Activated CD4-positive, alpha-beta T cell treated with anti-CD3 and anti-CD28 coated beads, Interleukin-2, amount 50 U/mL, for 48 hours (primary cell): ENCODE data around the gene MRFAP1L1.
A peak's percentile ranks its signal among the peaks of the same experiment; 100 is the strongest.

Experiments used
- DNase-seq, 2 experiments: peaks; one replicate each; pipeline ENCODE4 v3.0.0-alpha.2; 2020

MRFAP1L1 gene

GRCh38 chr4:6715704-6716017 lies 6.0 kb upstream of the MRFAP1L1 start:
- no peak for DNase-seq

GRCh38 chr4:6714954-6715353 lies 5.3 kb upstream of the MRFAP1L1 start:
- DNase-seq, result no peak

DNA sequence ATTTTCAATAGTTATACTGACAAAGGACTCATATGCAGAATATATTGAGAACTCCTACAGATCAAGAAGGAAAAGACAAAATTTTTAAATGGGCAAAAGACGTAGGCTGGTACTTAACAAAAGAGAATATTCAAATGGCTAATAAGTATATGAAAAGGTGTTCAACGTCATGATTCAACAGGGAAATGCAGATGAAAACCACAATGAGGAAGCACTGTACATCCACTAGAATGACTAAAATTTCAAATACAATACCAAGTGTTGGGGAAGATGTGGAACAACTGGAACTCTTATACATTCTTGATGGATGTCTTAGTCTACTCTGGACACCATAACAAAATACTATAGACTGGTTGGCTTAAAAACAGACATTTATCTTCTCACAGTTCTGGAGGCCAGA lies 1.3 kb upstream of the MRFAP1L1 start:
- DNase-seq, result no peak

- DNase-seq, result no peak
Measured at GRCh38 chr4:6710282-6710681, 617 bp upstream of the MRFAP1L1 start.

GRCh38 chr4:6706173-6706572 lies 3.5 kb downstream of the MRFAP1L1 start:
- no peak for DNase-seq

DNA sequence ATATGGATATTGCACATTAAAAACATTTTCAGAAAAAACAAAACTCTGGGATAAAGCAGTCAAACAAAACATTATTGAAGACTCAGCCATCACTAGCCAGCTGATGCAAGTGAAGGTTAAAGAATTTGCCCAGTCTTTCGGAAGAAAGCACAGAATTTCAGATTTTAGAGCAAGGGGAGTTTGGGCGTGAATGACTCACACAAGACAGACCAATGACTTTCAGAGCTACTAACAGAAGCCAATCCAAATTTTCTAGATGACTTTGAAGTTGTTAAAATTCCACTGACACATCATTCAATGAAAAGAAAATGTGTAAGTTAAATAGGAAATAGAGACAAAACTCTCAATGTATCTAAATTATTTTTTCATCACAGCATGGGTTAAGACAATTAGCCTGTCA lies 4.0 kb downstream of the MRFAP1L1 start:
- no peak for DNase-seq

DNA sequence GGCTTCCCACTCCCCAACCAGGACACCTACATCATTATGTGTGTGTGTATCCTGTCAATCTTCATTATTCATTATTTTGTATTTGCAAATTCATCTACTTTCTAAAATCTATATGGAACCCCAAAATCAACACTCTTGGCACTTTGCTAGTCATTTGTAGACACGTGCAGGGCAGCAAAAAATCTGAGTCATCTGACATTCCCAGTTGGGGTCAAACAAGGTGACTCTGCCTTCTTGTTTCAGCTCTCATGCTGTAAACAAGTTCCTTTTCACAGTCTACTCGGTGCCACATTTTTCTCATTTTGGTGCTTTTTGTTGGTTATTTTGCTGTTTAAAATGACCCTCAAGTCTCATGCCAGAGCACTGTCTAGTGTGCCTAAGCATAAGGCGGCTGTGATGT lies 5.9 kb downstream of the MRFAP1L1 start:
- no peak for DNase-seq

- DNase-seq, result no peak
Measured at GRCh38 chr4:6702761-6703160, 6.9 kb downstream of the MRFAP1L1 start.

DNA sequence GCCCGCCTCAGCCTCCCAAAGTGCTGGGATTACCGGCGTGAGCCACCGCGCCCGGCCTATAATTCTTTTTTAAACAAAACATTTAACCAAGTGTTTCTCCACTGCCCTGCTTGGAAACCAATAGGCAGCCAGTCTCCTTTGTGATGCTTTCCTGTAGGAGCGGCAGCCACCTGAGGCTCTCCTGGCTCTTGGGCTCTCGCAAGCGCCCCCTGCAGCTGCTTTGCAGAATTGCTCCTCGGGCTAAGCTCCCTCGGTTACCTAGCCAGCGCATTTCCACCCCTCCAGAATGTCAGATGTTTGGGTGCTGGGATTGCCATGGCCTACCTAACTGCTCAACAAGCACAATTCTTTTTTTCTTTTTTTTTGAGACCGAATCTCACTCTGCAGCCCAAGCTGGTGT lies 8.3 kb downstream of the MRFAP1L1 start:
- DNase-seq, result peak; percentile 56 to 66

DNA sequence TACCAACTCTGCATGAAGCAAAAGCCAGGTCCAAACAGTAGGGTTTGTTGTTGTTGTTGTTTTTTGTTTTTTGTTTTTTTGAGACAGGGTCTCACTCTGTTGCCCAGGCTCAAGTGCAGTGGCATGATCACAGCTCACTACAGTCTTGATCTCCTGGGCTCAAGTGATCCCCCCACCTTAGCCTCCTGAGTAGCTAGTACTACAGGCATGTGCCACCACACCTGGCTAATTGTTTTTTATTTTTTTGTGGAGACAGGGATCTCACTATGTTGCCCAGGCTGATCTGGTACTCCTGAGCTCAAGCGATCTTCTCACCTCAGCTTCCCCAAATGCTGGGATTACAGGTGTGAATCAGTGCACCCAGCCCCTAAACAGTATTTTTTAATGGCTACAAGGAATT lies 9.8 kb downstream of the MRFAP1L1 start:
- DNase-seq, result no peak

DNA sequence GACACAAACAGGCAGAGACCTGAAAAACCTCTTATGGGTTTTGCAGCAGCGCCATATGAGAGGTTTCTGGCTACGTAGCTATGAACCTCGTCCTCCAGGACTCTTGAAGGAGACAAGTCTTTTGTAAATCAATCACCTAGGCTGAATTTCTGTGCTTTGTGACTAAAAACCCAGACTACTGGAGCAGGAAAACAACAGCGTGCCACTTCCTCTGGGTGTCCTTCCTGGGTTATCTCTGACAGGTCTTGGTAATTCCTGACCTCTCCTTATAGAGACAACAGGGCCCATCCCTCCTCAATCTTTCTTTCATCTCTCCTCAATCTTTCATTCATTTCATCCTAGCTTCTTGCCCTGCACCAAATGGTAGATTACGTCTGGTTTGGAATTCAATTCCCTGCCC lies 10.3 kb downstream of the MRFAP1L1 start:
- no peak for DNase-seq

GRCh38 chr4:6697131-6697530 lies 12.5 kb downstream of the MRFAP1L1 start:
- DNase-seq, result no peak

DNA sequence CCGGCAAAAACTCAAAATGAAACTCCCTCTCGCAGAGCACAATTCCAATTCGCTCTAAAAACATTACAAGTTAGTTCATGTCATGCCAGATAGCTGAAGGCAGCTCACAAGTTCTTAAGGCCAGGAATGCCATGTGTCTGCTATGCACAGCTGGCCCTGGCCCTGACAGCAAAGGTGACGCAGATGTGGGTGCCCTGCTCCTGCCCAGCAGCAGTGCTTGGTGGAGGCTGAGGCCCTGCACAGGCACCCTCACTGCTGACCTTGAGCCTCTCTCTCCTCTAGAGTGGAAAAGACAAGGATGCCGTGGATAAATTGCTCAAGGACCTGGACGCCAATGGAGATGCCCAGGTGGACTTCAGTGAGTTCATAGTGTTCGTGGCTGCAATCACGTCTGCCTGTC lies 13.1 kb downstream of the MRFAP1L1 start:
- DNase-seq, result no peak

- DNase-seq, result peak; percentile 47 to 56
Measured at GRCh38 chr4:6695660-6696610, 13.7 kb downstream of the MRFAP1L1 start.

GRCh38 chr4:6694177-6694901 lies 15.3 kb downstream of the MRFAP1L1 start:
- no peak for DNase-seq

DNA sequence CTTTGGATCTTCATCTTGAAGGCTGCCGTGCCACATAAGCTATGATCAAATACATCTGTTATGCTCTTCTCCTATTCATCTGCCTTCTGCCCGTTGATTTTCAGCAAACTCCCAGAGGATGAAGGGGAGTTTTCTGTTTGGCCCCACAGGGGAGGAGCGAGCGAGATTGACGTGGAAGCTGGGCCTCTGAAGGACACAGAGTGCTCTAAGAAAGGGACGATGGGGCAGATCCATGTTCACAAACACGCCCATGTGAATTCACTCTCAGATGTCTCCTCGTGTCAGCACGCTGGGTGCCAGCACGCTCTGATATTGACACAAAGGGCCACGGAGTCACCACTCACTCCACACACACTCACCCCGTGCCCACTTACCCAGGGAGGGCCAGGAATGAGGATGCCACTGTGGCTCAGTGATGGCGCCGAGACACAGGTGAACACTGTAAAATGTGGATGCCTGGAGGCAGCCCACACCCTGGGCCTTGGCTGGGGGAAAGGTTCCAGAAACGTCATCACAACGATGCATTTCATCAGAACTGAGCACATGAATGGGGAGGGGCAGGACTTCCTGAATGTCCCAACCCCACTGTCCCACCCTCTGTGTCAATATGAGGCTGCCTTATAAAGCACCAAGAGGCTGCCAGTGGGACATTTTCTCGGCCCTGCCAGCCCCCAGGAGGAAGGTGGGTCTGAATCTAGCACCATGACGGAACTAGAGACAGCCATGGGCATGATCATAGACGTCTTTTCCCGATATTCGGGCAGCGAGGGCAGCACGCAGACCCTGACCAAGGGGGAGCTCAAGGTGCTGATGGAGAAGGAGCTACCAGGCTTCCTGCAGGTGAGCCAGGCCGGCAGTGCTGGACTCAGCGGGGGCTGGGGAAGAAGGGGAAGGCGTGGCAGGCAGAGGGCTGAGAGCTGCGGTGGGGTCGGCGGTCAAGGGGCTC lies 16.2 kb downstream of the MRFAP1L1 start, which contains the start of gene S100P:
TSS of gene S100P (plus strand) at position 648 of the 946 bp plus-strand sequence. CDS start at position 703, 55 bp downstream.
- no peak for DNase-seq

DNA sequence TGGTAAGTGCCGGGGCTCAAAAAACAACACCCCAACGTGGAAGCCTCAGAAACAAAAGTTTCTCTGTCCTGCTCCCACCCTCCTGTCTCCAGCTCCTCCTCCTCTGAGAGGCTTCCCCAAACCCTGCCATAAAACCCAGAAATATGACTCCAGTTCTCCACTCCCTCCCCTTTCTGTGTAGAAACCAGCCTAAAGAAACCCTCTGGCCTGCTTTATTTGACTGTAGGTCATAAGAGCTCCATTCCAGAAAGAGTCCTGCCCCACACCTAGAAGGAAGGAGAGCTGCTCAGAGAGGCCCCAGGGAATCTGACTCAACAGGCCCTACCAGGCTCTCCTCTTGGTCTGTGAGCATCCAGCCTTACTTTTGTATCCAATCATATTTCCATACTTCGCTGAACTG lies 16.9 kb downstream of the MRFAP1L1 start:
- no peak for DNase-seq

DNA sequence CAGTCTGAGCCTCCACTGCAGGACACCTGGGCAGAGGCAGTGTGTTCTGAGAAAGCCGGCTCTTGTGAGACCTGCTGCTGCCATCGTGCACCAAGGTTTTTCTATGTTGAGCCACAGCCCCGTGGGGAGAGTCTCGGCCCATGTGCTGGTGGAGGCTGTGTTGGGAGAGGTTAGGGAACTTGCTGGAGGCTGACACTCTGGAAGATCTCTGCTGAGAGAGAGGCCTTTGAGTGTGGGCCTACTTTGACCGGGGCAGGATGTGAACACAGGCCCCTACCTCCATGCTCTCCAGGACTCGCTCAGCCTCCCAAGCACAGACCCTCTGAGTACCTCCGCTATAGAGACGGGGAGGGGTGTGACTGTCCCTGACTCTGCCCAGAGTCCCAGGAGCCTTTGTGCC lies 17.3 kb downstream of the MRFAP1L1 start:
- DNase-seq, result no peak

DNA sequence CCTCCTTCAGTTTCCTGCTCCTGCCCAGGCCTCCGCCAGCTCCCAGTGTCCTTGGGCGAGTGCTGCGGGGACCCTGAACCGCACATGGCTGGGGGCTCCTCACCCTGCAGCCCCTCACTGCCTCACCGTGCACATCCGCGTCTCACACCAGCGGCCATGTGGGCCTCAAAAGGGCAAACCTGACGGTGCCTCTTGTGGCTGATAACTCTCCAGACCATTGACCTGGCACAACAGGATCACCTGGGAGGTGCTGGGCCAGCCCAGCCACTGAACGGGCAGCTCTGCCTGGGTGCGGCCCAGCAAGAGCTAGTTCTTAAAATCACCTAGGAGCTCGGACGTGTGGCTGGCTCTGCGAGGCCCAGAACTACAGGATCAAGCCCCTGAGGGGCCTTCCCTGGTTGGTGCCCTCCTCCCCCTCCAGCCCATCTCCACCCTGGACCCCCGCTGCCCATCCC lies 20.1 kb downstream of the MRFAP1L1 start:
- DNase-seq, result peak in 1 of 2 experiments; percentile 26

GRCh38 chr4:6688879-6689505 lies 20.7 kb downstream of the MRFAP1L1 start:
- DNase-seq, result peak; percentile 78 to 83

- no peak for DNase-seq
Measured at GRCh38 chr4:6687947-6688878, 21.5 kb downstream of the MRFAP1L1 start.
